HepG2 (cell line): ENCODE results near the gene ELP2. TPM values are rescaled to one million over a fixed set of nuclear protein-coding genes. Genes with fewer than 3 reads are reported as not detected.

Source experiments
- CHD4 ChIP-seq: fragments of 200-600 bp; sonication (generic); IDR thresholded peaks from 2 replicates; pipeline ENCODE4 v1.7.0; 2017; ENCODE audit warnings: mild to moderate bottlenecking, low read length, borderline replicate concordance
- DMAP1 ChIP-seq: IDR thresholded peaks from 2 replicates; pipeline ENCODE4 v1.6.1; 2016
- FOSL1 ChIP-seq: sonication (generic); formaldehyde crosslinking; IDR thresholded peaks from 2 replicates; pipeline ENCODE4 v1.9.0; 2021; ENCODE audit warnings: missing genetic modification reagents, borderline replicate concordance
- FOXC1 ChIP-seq: sonication (generic); formaldehyde crosslinking; IDR thresholded peaks from 2 replicates; pipeline ENCODE4 v1.8.0; 2022; ENCODE audit warnings: mild to moderate bottlenecking, missing genetic modification reagents, borderline replicate concordance
- KLF16 ChIP-seq, 2 experiments: sonication (generic) in 1 of 2; formaldehyde crosslinking in 1 of 2; IDR thresholded peaks; 2 replicates each; pipeline versions ENCODE4 v1.6.1 to v1.8.0; 2016 to 2023; ENCODE audit warnings: missing genetic modification reagents in 2 of 2, missing compliant biosample characterization in 1 of 2
- MAX ChIP-seq: IDR thresholded peaks from 2 replicates; pipeline ENCODE4 v1.6.1; 2012; ENCODE audit warnings: inconsistent platforms
- MTF1 ChIP-seq: sonication (generic); formaldehyde crosslinking; IDR thresholded peaks from 2 replicates; pipeline ENCODE4 v1.5.0; 2020; ENCODE audit warnings: missing genetic modification reagents
- NCOA1 ChIP-seq: sonication (generic); formaldehyde crosslinking; IDR thresholded peaks from 2 replicates; pipeline ENCODE4 v1.9.0; 2021; ENCODE audit warnings: missing genetic modification reagents
- SIN3A ChIP-seq: IDR thresholded peaks from 2 replicates; pipeline ENCODE4 v1.6.1; 2011; ENCODE audit warnings: low read depth, mild to moderate bottlenecking, control low read depth, low read length, borderline replicate concordance
- ZBTB4 ChIP-seq: sonication (generic); formaldehyde crosslinking; IDR thresholded peaks from 2 replicates; pipeline ENCODE4 v1.4.0; 2020; ENCODE audit warnings: missing genetic modification reagents, mild to moderate bottlenecking, borderline replicate concordance
- ZHX1 ChIP-seq: sonication (generic); formaldehyde crosslinking; IDR thresholded peaks from 2 replicates; pipeline ENCODE4 v1.8.1; 2022; ENCODE audit warnings: low read depth, mild to moderate bottlenecking, missing genetic modification reagents
- ZMAT3 ChIP-seq: sonication (generic); formaldehyde crosslinking; conservative IDR thresholded peaks from 2 replicates; pipeline ENCODE4 v1.7.0; 2021; ENCODE audit warnings: missing genetic modification reagents
- ZNF230 ChIP-seq: sonication (generic); formaldehyde crosslinking; IDR thresholded peaks from 2 replicates; pipeline ENCODE4 v1.4.0; 2020; ENCODE audit warnings: mild to moderate bottlenecking, missing genetic modification reagents
- ZNF280B ChIP-seq: sonication (generic); formaldehyde crosslinking; IDR thresholded peaks from 2 replicates; pipeline ENCODE4 v1.5.0; 2020; ENCODE audit warnings: missing genetic modification reagents, mild to moderate bottlenecking, borderline replicate concordance
- ZNF317 ChIP-seq: sonication (generic); formaldehyde crosslinking; IDR thresholded peaks from 2 replicates; pipeline ENCODE4 v1.5.0; 2020; ENCODE audit warnings: mild to moderate bottlenecking, missing genetic modification reagents
- ZNF335 ChIP-seq: sonication (generic); formaldehyde crosslinking; IDR thresholded peaks from 2 replicates; pipeline ENCODE4 v1.4.0; 2020; ENCODE audit warnings: missing genetic modification reagents
- ZNF34 ChIP-seq: sonication (generic); formaldehyde crosslinking; IDR thresholded peaks from 2 replicates; pipeline ENCODE4 v1.4.0; 2020; ENCODE audit warnings: mild to moderate bottlenecking, missing genetic modification reagents, borderline replicate concordance
- ZNF460 ChIP-seq: sonication (generic); formaldehyde crosslinking; IDR thresholded peaks from 2 replicates; pipeline ENCODE4 v1.5.1; 2020; ENCODE audit warnings: missing genetic modification reagents, mild to moderate bottlenecking, borderline replicate concordance
- ZNF768 ChIP-seq: sonication (generic); formaldehyde crosslinking; IDR thresholded peaks from 2 replicates; pipeline ENCODE4 v1.4.0; 2020; ENCODE audit warnings: missing genetic modification reagents
- ZNF839 ChIP-seq: sonication (generic); formaldehyde crosslinking; IDR thresholded peaks from 2 replicates; pipeline ENCODE4 v1.4.0; 2020; ENCODE audit warnings: missing genetic modification reagents, mild to moderate bottlenecking, borderline replicate concordance
- ZNF891 ChIP-seq: sonication (generic); formaldehyde crosslinking; IDR thresholded peaks from 2 replicates; pipeline ENCODE4 v1.5.0; 2020; ENCODE audit warnings: mild to moderate bottlenecking, missing genetic modification reagents
- polyA plus RNA-seq, 8 experiments: library from polyadenylated mRNA; depleted of rRNA in 3 of 8; stranded (reverse) in 7 of 8; unstranded in 1 of 8; fragments of >200 nt; fragmentation: Illumina TruSeq in 4 of 8; extraction: Trizol in 4 of 8; gene quantifications; 2 replicates each; pipeline versions ENCODE4 v1.2.1 to v1.2.3, GENCODE V29; 2011 to 2016; ENCODE audit warnings: low read depth in 4 of 8, missing spikeins in 1 of 8, mixed read lengths in 1 of 8; ENCODE audit not compliant: insufficient read depth in 1 of 8
- total RNA-seq, 5 experiments: library from RNA; depleted of rRNA; stranded (reverse); fragments of >200 nt; fragmentation: Illumina TruSeq; extraction: Trizol; gene quantifications; 2 replicates each; pipeline ENCODE4 v1.2.3, GENCODE V29; 2016; ENCODE audit warnings: low read depth in 1 of 5

Gene ELP2
- total and polyA plus RNA-seq, 2 of the 13 experiments (the other 11 are each of a cell fraction or from before 2014, with no cell fraction given): 98.7 to 100 TPM

GRCh38 chr18:36187826-36188721 lies 58.4 kb downstream of the ELP2 start (continued):
- TF ChIP-seq ZNF768 (CRISPR knock-in tag): peak; percentile 24; the same call in 1 of the 2 replicates
- TF ChIP-seq FOSL1: peak; percentile 74; the same call in 1 of the 2 replicates
- TF ChIP-seq ZBTB4 (CRISPR knock-in tag): 0 out of 2 replicates have a peak, but pooled peaks have one; percentile 60
- no peak for TF ChIP-seq NCOA1 (CRISPR knock-in tag)
- no peak for TF ChIP-seq ZHX1 (CRISPR knock-in tag)
- peak; percentile 51; the same call in 1 of the 2 replicates for TF ChIP-seq SIN3A
- TF ChIP-seq ZNF335 (CRISPR knock-in tag): 0 out of 2 replicates have a peak, but pooled peaks have one; percentile 38
- 0 out of 2 replicates have a peak, but pooled peaks have one; percentile 6 for TF ChIP-seq ZNF230 (CRISPR knock-in tag)
- TF ChIP-seq DMAP1 (CRISPR knock-in tag): no peak; the same call in 1 of the 2 replicates
- TF ChIP-seq ZMAT3: peak; percentile 87
- TF ChIP-seq ZNF839 (CRISPR knock-in tag): 0 out of 2 replicates have a peak, but pooled peaks have one; percentile 28
- peak; percentile 86 for TF ChIP-seq MAX
- no peak for TF ChIP-seq FOXC1
- TF ChIP-seq ZNF280B (CRISPR knock-in tag): peak; percentile 64; the same call in 1 of the 2 replicates
- 0 out of 2 replicates have a peak, but pooled peaks have one; percentile 57 for TF ChIP-seq MTF1 (CRISPR knock-in tag)
- TF ChIP-seq ZNF317 (CRISPR knock-in tag): no peak
- peak in 1 of 2 experiments; percentile 79; a peak in 2 of 4 replicates for TF ChIP-seq KLF16 (CRISPR knock-in tag; IDR thresholded peaks at IDR 0.05)
- peak; percentile 76 for TF ChIP-seq ZNF891 (CRISPR knock-in tag)
- TF ChIP-seq ZNF34: 0 out of 2 replicates have a peak, but pooled peaks have one; percentile 41
- no peak for TF ChIP-seq CHD4
- TF ChIP-seq ZNF460: no peak
